Stimulated activated CD8-positive, alpha-beta memory T cell treated with anti-CD3 and anti-CD28 coated beads, Interleukin-12 subunit alpha, Interleukin-12 subunit beta, amount 100 ng/mL, for 1 hour (primary cell): Measurements from ENCODE around the gene PHF20.
"Not testable (repeated sequence)": the region's sequence is repeated elsewhere in the genome, so short reads cannot be mapped to it uniquely, and the experiment has no call there.

Experiments
- DNase-seq: peaks from one replicate; pipeline ENCODE4 v3.0.0-alpha.2; 2020; ENCODE audit warnings: low read depth

Gene PHF20

DNA sequence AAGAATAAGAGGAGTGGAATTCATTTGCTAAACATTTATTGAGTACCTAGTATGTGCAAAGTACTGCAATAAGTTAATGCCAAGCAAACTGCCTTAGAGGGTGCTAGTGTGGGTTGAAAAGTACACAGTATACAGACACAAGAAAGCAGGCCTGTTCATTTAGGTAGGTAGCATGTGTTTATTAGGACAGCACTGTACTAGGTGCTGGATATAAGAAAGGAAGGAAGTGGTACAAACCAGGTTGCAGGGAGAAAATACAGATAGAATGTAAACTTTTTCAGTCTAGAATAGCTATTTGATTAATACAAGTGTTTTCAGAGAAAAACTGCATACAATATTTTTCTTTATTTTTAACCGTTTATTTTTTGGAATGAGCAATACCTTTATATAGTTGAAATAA lies 68.1 kb downstream of the PHF20 start:
- no peak for DNase-seq

DNA sequence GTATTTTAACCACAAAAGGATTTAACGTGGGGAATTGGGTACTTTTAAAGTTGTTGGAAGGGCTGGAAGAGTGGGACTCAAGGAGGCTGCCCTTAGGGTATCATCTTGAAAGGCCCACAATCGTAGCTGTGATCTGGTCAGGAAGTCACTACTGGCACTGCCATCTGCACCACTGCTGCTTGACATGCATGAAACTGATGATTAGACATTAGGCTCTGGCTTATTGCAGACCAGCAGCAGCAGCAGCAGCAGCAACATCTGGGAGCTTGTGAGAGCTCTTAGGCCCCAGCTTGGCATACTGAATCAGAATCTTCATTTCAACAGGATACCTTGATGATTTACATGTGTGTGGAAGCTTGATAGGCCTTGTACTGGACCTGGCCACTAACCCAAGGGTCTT lies 68.6 kb downstream of the PHF20 start:
- DNase-seq = no peak

DNA sequence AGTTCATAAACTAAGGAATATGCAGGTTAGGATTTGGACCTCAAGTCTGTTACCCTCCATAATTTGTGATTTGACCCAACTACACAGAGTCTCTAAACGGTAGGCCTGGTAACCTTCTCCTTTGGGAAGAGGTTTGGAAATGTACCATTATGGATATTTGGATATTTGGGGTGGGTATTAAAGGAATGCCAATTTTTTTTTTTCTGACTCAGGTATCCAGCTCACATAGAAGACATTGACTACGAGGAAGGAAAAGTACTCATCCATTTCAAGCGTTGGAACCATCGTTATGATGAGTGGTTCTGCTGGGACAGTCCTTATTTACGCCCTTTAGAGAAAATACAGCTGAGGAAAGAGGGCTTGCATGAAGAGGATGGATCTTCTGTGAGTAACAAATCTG lies 70.5 kb downstream of the PHF20 start:
- DNase-seq = no peak

DNA sequence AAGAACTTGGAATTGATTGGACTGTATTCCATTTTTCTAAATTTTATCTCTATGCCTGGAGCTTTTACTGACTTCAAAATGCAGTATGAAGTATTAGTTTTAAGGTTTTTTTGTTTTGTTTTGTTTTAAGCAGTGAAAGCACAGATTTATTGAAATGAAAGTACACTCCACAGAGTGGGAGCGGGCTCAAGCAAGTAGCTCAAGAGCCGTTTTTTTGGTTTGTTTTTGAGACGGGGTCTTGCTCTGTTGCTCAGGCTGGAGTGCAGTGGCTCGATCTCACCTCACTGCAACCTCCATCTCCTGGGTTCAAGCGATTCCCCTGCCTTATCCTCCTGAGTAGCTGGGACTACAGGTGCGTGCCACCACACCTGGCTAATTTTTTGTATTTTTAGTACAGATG lies 72.1 kb downstream of the PHF20 start:
- DNase-seq = not testable (repeated sequence)

DNA sequence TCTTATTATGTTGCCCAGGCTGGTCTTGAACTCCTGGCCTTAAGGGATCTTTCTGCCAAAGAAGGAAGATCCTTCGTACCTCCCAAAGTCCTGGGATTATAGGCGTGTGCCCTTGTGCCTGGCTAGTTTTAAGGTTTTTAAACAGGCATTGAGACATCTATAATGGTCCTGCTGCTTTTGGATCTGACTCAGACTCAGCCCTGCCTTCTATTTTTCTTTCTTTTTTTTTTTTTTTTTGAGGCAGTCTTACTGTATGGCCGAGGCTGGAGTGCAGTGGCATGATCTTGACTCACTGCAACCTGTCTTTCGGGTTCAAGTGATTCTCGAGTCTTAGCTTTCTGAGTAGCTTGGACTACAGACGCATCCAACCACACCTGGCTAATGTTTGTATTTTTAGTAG lies 73.7 kb downstream of the PHF20 start:
- no peak for DNase-seq

DNA sequence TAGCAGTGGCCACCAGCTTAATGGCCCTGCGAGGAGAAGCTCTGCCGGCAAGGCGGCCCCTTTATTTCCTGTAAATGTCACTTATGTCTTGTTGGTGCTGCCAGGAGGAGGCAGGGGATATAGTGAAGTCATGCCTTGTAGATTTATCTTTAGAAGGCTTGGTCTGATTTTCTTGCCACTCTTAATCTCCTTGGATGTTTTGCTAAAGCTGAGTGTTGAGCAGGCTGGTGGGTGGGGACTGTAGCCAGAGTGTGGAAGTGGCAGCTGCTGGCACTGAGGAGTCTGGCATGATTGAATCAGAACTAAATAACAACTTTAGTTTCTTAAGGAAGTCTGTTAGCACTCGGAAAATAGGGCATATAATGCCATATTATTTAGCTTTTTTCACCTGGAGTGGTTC lies 77.9 kb downstream of the PHF20 start:
- no peak for DNase-seq

DNA sequence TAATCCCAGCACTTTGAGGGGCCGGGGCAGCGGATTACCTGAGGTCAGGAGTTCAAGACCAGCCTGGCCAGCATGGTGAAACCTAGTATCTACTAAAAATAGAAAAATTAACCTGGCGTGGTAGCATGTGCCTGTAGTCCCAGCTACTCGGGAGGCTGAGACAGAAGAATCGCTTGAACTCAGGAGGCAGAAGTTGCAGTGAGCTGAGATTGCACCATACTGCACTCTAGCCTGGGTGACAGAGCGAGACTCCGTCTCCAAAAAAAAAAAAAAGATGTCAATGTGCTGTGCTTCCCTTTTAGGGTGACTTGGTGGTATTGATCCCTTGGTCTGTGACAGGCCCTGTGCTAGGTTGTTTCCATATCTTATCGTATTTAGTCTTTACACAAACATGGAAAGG lies 79.8 kb downstream of the PHF20 start:
- not testable (repeated sequence) for DNase-seq

DNA sequence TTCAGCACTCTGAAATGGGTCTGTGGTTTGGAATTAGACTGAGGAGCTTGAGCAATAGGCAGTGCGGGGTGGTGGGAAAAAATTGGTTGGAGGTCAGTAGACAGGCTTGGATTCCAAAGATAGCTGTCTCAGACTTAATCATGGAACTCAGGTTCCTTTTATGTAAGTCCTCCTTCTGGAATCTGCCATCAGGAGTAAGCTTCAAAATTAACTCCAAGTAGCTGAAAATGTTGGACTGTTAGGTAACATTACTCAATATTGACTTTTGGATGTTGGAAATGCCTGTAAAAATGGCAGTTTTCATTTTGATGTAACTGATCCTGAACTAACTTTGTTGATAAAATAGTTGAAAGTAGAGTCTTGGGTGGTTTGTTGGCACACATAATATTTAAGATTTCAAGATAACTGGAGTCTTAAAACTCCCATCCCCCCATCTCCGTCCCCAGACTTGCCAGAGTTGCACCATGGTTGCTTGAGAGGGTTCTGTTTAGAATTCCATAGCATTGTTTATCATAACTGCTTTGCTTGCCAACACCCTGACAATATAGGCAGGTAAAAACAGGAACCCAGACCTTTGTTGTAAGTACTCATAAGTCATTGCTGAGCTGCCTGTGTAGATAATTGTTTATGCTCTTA lies 83.0 kb downstream of the PHF20 start:
- DNase-seq = no peak

DNA sequence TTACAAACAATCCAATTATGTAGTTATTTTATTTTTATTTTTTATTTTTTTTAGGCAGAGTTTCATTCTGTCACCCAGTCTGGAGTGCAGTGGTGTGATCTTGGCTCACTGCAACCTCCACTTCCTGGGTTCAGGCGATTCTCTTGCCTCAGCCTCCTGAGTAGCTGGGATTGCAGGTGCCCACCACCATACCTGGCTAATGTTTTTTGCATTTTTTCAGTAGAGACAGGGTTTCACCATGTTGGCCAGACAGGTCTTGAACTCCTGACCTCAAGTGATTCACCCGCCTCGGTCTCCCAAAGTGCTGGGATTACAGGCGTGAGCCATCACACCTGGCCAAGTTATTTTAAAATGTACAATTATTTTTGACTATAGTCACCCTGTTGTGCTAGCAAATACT lies 83.8 kb downstream of the PHF20 start:
- DNase-seq = not testable (repeated sequence)

DNA sequence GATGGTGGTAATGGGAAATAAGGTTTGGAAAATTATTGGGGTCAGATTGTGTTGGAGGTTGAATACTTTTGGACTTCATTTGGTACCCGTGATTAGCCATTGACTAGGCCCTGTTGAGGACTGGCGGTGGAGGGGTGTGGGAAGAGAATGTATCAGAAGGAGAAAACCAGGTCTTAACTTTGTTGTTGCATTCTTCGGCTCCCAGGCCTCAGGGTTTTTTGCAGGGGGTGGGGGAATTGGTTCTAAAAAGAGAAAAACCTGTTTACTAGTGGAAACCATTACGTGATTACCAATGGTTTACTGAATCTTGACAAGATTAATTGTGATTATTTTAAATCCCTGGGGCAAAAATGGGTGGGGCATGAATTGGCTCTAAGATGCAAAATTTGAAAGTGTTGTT lies 85.1 kb downstream of the PHF20 start:
- no peak for DNase-seq

DNA sequence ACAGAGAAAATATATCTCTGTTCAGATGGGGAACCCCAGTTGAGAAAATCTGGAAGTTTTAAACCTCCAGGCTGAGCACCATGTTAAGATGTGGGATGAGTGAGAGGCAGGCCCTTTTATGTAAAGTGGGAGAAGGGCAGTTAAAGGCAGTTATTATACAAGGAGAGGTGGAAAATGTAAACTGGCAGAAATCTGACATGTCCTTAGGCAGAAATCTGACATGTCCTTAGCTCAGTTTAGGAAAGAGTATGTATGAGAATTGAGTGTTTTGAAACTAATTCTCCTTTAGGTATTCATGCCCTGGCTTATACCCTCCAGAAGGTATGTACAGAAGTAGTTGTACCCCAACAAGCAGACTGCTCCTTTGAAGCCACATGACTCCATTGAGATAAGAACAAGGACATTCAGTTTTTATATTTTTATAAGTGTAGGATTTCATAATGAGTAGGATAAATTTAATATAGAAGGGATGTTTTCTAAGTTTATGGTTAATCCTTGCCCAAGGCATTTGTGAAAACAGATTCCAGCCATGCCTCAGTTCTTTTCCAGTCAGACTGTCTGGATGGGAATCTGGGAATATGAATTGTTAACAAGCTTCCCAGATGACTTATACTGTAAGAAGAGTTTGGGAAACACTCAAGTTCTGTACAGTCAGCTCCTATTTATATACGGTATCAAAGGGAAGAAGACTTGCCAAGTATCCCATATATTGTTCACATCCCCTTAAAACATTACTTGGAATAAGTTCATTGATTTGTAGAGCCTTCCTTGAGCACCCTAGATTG lies 94.8 kb downstream of the PHF20 start:
- no peak for DNase-seq

DNA sequence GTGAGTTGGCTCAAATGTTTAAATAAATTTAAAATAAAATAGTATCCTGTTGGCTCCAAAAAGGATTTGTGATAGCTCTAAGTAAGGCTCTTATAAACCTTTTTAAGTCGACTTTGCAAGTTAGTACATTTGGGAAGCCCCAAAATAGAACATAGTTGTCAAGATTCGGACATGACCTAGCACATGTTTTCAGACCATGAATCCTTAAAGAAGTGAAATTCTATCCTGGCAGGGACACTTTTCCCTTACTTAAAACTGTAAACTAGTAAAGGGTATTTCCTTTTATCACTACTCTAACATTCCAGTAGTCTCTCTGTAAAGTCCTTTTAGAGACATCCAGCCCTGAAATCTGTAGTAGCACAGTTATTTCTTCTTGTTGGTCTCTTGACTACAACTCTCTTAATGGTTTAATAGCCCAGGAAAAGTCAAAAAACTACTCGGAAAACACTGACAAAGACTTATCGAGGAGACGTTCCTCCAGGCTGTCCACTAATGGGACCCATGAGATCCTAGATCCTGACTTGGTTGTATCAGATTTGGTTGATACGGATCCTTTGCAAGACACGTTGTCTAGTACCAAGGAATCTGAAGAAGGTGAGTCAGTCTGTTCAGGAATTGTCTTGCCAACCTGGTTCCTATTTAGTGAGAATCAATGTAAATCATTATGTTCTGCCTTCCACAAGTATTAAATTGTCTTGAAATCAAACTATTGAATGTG lies 98.9 kb downstream of the PHF20 start:
- no peak for DNase-seq

DNA sequence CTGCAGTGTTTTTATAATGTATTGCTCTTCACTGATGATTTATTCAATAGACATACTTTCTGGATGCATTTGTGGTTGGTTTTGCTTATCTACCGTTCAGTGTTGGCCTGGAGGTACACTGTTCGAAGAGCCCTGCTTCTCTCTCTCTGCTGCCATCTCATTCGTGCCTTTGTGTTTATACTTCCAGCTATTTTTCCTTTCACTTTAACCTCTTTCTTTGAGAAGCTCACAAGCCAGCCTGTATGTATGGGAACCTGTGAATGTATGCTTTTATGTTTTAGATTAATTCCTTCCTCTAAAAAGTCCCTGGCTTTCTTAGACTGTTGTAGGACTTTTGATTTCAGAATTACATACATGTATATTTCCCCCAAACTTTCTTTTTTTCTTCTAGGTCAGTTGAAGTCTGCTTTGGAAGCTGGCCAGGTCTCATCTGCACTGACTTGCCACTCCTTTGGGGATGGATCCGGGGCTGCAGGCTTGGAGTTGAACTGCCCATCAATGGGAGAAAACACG lies 99.5 kb downstream of the PHF20 start:
- DNase-seq = no peak

DNA sequence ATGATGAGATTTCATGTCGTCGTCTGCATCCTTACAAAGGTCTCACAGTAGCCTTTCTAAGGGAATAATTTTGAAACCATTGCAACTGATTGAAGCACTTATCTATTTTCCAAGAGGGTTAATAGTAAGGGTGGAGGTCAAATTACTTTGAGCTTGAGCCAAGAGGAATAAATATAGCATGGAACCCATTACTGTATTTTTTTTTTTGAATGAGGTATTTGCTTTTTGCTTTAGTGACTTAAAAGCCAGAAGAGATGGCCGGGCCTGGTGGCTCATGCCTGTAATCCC lies 104.2 kb downstream of the PHF20 start:
- no peak for DNase-seq

DNA sequence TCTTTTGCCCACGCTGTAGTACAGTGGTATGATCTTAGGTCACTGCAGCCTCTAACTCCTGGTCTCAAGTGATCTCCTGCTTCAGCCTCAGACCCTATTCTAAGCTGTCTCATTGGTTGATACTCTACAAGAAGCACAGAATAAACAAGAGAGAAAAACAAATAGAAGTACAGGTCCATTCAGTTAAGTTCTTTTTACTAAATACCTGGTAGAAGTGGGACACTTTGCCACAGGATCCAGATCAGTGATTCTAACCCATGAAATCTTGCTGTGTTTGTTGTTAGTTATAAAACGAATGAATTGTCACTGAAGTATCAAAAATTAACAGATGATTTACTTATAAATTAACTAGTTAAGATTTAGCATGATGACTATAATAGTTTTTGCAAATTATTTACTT lies 105.8 kb downstream of the PHF20 start:
- DNase-seq = no peak

DNA sequence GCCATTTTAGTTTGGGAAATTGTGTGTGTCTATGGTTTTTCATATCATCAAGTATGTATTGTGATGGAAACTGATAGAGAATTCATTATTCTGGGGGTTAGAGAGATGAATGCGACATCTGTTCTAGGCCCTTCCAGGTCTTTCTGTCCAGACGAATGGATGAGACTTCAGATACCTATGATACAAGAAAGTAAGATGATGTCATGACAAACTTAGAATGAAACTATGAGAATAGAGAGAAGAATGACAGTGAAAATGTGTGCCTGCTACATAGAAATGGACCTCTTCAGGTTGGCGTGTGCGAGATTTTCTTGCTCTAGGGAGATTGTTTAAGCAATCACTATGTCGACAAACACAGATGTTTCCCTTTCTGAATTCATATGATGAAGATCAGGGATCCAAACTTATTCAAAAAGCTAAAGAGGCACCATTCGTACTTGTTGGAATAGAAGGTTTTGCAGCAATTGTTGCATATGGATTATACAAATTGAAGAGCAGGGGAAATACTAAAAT lies 106.4 kb downstream of the PHF20 start:
- DNase-seq = no peak

DNA sequence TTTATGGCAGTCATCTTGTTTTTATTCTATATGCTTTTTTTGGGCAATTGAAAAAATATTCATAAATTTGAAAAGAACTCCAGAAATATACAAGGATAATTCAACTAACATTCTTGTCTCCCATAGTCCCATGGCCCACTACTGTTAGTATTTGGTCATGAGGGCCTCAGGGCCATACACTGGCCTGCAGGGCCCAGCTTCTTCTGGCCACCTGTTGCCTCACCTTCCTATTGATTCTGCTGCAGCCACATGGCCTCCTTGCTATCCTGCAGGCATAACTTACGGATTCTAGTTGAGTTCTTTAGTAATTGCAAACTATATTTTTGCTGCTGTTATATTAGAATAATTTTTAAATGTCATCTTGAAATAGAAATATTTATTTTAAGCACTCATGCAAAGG lies 109.9 kb downstream of the PHF20 start:
- DNase-seq = no peak

DNA sequence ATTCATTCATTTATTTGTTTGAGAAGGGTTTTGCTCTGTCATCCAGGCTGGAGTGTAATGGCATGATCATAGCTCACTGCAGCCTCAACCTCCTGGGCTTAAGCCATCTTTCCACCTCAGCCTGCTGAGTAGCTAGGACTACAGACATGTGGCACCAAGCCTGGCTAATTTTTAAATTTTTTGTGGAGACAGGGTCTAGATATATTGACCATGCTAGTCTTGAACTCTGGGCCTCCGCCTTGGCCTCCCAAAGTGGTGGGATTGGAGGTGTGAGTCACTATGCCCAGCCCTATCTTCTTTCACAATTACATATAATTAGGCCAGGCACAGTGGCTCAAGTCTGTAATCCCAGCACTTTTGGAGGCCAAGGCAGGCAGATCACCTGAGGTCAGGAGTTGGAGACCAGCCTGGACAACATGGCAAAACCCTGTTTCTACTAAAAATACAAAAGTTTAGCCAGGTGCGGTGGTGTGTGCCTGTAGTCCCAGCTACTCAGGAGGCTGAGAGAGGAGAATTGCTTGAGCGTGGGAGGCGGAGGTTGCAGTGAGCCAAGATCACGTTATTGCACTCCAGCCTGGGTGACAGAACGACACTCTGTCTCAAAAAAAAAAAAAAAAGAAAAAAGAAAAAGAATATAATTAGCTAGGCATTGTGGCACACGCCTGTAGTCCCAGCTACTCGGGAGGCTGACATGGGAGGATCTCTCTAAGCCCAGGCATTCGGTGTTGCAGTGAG lies 110.8 kb downstream of the PHF20 start:
- not testable (repeated sequence) for DNase-seq

DNA sequence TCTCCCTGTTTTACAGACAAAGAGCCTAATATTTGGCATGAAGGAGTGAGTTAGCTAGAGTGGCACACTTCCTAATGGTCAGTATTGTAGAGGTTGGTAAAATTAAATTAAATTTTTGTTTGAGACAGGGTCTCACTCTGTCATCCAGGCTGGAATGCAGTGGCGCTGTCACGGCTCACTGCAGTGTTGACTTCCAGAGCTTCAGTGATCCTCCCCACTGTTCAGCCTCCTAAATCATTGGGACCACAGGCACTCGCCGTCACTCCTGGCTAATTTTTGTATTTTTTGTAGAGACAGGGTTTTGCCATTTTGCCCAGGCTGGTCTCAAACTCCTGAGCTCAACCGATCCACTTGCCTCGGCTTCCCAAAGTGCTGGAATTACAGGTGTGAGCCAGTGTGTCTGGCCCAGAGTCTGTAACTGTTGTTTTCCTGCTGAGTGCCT lies 111.5 kb downstream of the PHF20 start:
- DNase-seq = no peak

DNA sequence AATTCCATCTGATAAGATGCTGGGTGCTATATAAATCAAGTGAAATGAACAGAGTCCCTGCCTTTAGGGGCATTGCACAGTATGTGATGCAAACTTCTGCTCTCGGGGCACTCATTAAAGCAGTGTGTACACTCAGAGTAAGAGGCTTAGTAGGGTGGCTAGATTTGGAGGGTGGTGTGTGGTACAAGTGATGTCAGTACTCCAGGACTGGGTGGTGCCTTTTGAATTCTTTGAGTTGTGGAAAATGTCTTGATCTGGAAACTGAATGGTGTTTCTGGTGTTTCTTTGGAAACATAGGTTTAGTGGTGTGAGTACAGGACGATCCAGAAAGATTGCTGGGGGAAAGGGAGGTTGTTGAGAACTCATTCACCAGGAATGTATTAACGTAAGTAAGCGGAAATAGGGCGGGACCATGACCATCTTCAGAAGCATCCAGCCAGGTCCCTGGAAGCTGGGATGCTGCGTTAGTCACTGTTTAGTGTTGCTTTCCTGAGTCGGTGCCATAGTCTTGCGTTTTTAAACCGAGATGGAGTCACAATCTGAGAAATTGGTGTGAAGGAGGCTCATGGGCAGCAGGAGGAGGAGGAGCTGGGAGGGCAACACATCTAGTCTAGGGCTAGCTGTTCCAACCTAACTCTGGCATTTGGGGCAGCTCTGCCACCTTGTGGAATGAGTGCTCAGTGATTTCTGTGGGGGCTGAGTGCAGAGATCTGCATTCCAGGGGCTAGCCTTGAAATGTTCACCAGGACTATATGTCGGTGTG lies 112.1 kb downstream of the PHF20 start:
- DNase-seq = peak; percentile 28

DNA sequence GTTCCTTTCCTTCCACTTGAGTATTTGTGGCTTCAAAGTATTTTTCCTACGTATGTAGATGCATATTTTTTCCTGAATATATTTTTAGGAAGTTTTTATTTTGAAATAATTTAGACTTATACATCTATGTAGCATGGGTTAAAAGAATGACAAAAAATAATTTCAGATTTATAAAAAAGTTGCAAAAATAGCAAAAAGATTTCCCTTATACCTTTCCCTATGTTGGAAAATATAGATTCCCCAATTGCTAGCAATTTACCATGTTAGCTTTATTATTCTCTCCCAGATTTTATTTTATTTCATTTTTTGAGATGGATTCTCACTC lies 112.7 kb downstream of the PHF20 start:
- DNase-seq = no peak

DNA sequence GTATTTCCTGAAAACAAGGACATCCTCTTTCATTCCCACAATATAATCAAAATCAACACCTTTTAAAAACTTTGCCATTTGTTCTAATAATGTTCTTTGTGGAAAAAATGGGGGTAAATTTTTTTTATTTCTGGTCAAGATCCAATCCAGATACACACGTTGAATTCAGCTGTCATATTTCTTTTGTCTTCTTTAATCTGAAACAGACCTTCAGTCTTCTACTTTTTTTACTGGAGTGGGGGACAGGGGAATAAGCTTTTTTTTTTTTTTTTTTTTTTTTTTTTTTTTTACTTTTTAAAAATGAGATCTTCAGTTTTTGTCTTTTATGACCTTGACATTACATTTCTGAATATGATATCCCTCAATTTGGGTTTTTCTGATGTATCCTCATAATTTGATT lies 113.4 kb downstream of the PHF20 start:
- no peak for DNase-seq
